GM23338 (cell line): ENCODE data around the gene GUCY1A2. TPM values are rescaled to one million over a fixed set of nuclear protein-coding genes. Genes with fewer than 3 reads are reported as not detected.

Experiments used
- ATAC-seq: fragments of 200-7000 bp; cut with Tn5 transposase; 3 replicates; pipeline ENCODE4 v1.9.1; 2020
- DNase-seq: peaks from one replicate; pipeline ENCODE4 v3.0.0-alpha.2; 2015; ENCODE audit warnings: low spot score
- H2AFZ ChIP-seq: fragments of 200-600 bp; sonication (generic); 2 replicates; pipeline ENCODE4 v1.8.0; 2016; ENCODE audit warnings: antibody characterized with exemption, mild to moderate bottlenecking, moderate library complexity
- H3F3A ChIP-seq: fragments of 200-600 bp; sonication (generic); replicated peaks from 2 replicates; pipeline ENCODE4 v1.8.0; 2017; ENCODE audit warnings: antibody characterized with exemption, mixed run types, low read depth
- H3K27ac ChIP-seq: fragments of 200-600 bp; sonication (generic); 2 replicates; pipeline ENCODE4 v1.6.1; 2016; ENCODE audit warnings: low read depth
- H3K27me3 ChIP-seq: fragments of 200-600 bp; sonication (generic); 2 replicates; pipeline ENCODE4 v1.8.0; 2016; ENCODE audit warnings: mild to moderate bottlenecking, mixed run types, moderate library complexity; ENCODE audit not compliant: insufficient read depth
- H3K36me3 ChIP-seq: fragments of 200-600 bp; sonication (generic); 2 replicates; pipeline ENCODE4 v1.8.0; 2016; ENCODE audit warnings: mild to moderate bottlenecking; ENCODE audit not compliant: insufficient read depth
- H3K4me1 ChIP-seq: fragments of 200-600 bp; sonication (generic); 2 replicates; pipeline ENCODE4 v1.8.0; 2016; ENCODE audit warnings: mild to moderate bottlenecking, moderate library complexity; ENCODE audit not compliant: insufficient read depth
- H3K4me2 ChIP-seq: fragments of 200-600 bp; sonication (generic); 2 replicates; pipeline ENCODE4 v1.7.1; 2017; ENCODE audit warnings: mixed run types
- H3K4me3 ChIP-seq: fragments of 200-600 bp; sonication (generic); 2 replicates; pipeline ENCODE4 v1.6.1; 2016; ENCODE audit warnings: mixed run types
- H3K79me2 ChIP-seq: fragments of 200-600 bp; sonication (generic); replicated peaks from 2 replicates; pipeline ENCODE4 v1.8.0; 2017; ENCODE audit warnings: mild to moderate bottlenecking; ENCODE audit not compliant: insufficient read depth
- H3K9me2 ChIP-seq: fragments of 200-600 bp; sonication (generic); 2 replicates; pipeline ENCODE4 v1.8.0; 2017; ENCODE audit not compliant: insufficient read depth
- H4K20me1 ChIP-seq: fragments of 200-600 bp; sonication (generic); replicated peaks from 2 replicates; pipeline ENCODE4 v1.8.0; 2017; ENCODE audit warnings: mild to moderate bottlenecking; ENCODE audit not compliant: insufficient read depth
- H3K27ac Mint-ChIP-seq: 2 replicates; pipeline ENCODE4 v1.8.0; 2020; ENCODE audit warnings: inconsistent platforms, mild to moderate bottlenecking, moderate library complexity, mixed read lengths
- H3K27me3 Mint-ChIP-seq: 3 replicates; pipeline ENCODE4 v1.8.0; 2022; ENCODE audit warnings: low read depth, mild to moderate bottlenecking, moderate library complexity, mixed read lengths, inconsistent platforms; ENCODE audit not compliant: insufficient read depth, poor library complexity
- H3K36me3 Mint-ChIP-seq: 3 replicates; pipeline ENCODE4 v1.8.0; 2021; ENCODE audit warnings: low read depth, mild to moderate bottlenecking, inconsistent platforms, moderate library complexity, mixed read lengths
- H3K4me1 Mint-ChIP-seq: 3 replicates; pipeline ENCODE4 v1.8.0; 2020; ENCODE audit warnings: mild to moderate bottlenecking, inconsistent platforms, mixed read lengths
- H3K4me3 Mint-ChIP-seq: 3 replicates; pipeline ENCODE4 v1.8.0; 2021; ENCODE audit warnings: moderate library complexity, mild to moderate bottlenecking, inconsistent platforms, mixed read lengths
- H3K9me3 Mint-ChIP-seq: 3 replicates; pipeline ENCODE4 v1.8.0; 2020; ENCODE audit warnings: moderate library complexity, mild to moderate bottlenecking, inconsistent platforms, mixed read lengths
- CREB1 ChIP-seq: fragments of 250-450 bp; sonication (Bioruptor Pico); IDR thresholded peaks from 2 replicates; pipeline ENCODE4 v1.5.0; 2020; ENCODE audit warnings: low read depth, mild to moderate bottlenecking, moderate library complexity
- CTCF ChIP-seq, 2 experiments: fragments of 200-600 bp in 1 of 2; sonication (generic) in 1 of 2; conservative IDR thresholded peaks; 2 replicates each; pipeline versions ENCODE4 v1.5.1 to v1.6.1; 2016 to 2017; ENCODE audit warnings: antibody characterized with exemption in 2 of 2, low read depth in 2 of 2, mild to moderate bottlenecking in 2 of 2, moderate library complexity in 1 of 2
- ETS1 ChIP-seq: IDR thresholded peaks from 2 replicates; pipeline ENCODE4 v1.6.1; 2016; ENCODE audit warnings: antibody characterized with exemption
- EZH2phosphoT487 ChIP-seq: fragments of 200-600 bp; sonication (generic); IDR thresholded peaks from one replicate; pipeline ENCODE4 v1.8.1; 2018; ENCODE audit warnings: antibody characterized with exemption; ENCODE audit not compliant: unreplicated experiment
- JUNB ChIP-seq: IDR thresholded peaks from one replicate; pipeline ENCODE4 v1.6.1; 2016; ENCODE audit warnings: antibody characterized with exemption; ENCODE audit not compliant: unreplicated experiment
- REST ChIP-seq: IDR thresholded peaks from one replicate; pipeline ENCODE4 v1.6.1; 2018; ENCODE audit warnings: antibody characterized with exemption; ENCODE audit not compliant: unreplicated experiment
- STAT1 ChIP-seq: IDR thresholded peaks from one replicate; pipeline ENCODE4 v1.6.1; 2016; ENCODE audit warnings: antibody characterized with exemption; ENCODE audit not compliant: unreplicated experiment
- ZNF114 ChIP-seq: fragments of 250-450 bp; sonication (Bioruptor Pico); IDR thresholded peaks from 2 replicates; pipeline ENCODE4 v1.5.0; 2020; ENCODE audit warnings: mild to moderate bottlenecking, moderate library complexity
- ZNF462 ChIP-seq: fragments of 250-450 bp; sonication (Bioruptor Pico); IDR thresholded peaks from 2 replicates; pipeline ENCODE4 v1.5.0; 2020; ENCODE audit warnings: mild to moderate bottlenecking, moderate library complexity
- polyA plus RNA-seq: library from polyadenylated mRNA; unstranded; fragments of >200 nt; fragmentation: Nextera tagmentation; extraction: Ambion mirVana; gene quantifications from 2 replicates; pipeline ENCODE4 v1.2.1, GENCODE V29; 2016
- total RNA-seq: library from RNA; depleted of rRNA; stranded (reverse); fragments of >200 nt; shearing (Covaris generic); gene quantifications from 2 replicates; pipeline ENCODE4 v1.2.3, GENCODE V29; 2014

GUCY1A2 gene
- total and polyA plus RNA-seq, 2 experiments from 2014 or later = 0.36 to 1.4 TPM

GRCh38 chr11:106828576-106828975 is 189.7 kb downstream of the GUCY1A2 start:
- Mint-ChIP-seq H3K27me3 (peaks cover 2% of the 10 kb centered on the region), H3K9me3 (no peaks in the 10 kb centered on the region), H3K36me3 (no peaks in the 10 kb centered on the region), H3K27ac (no peak overlapping the region), H3K4me1 (peaks cover 1% of the 10 kb centered on the region; the same call in 2 of the 3 replicates), H3K4me3 (no peak overlapping the region)
- Histone ChIP-seq H3K4me3 (no peak overlapping the region), H3K27me3 (no peaks in the 10 kb centered on the region), H3K27ac (no peak overlapping the region), H2AFZ (no peak overlapping the region), H3K79me2 (no peaks in the 10 kb centered on the region), H3K9me2 (no peaks in the 10 kb centered on the region), H3K36me3 (no peaks in the 10 kb centered on the region), H4K20me1 (no peaks in the 10 kb centered on the region), H3F3A (no peaks in the 10 kb centered on the region), H3K4me2 (no peak overlapping the region), H3K4me1 (no peaks in the 10 kb centered on the region)
- no peak for DNase-seq
- no peak for TF ChIP-seq REST
- TF ChIP-seq ETS1 = no peak
- TF ChIP-seq ZNF114 = no peak
- no peak for TF ChIP-seq ZNF462 (CRISPR knock-in tag)
- TF ChIP-seq STAT1 = no peak
- no peak for TF ChIP-seq CREB1 (CRISPR knock-in tag)
- TF ChIP-seq CTCF (conservative IDR thresholded peaks at IDR 0.05; ENCODE audit: low read depth in 2 of 2) = no peak
- TF ChIP-seq JUNB = no peak
- TF ChIP-seq EZH2phosphoT487 = no peak
- no peak for ATAC-seq
